WTC11 (cell line): ENCODE measurements around the gene BICDL2. TPM values are rescaled to one million over a fixed set of nuclear protein-coding genes. Genes with fewer than 3 reads are reported as not detected.

Experiments used
- ATAC-seq: fragments of 200-7000 bp; cut with Tn5 transposase; 2 replicates; pipeline ENCODE4 v1.10.0; 2021; ENCODE audit warnings: mild to moderate bottlenecking, moderate library complexity
- CTCF ChIA-PET: fragments of 300-600 bp; sonication (Branson Sonifier 250); formaldehyde crosslinking; loops from one replicate; lab custom pipeline; 2021; ENCODE audit warnings: antibody characterized with exemption; lab: Charles Lee
- POLR2A ChIA-PET: fragments of 350-600 bp; sonication (Branson Sonifier 250); formaldehyde crosslinking; loops from one replicate; lab custom pipeline; 2021; ENCODE audit warnings: antibody characterized with exemption; lab: Charles Lee
- DNase-seq: peaks from one replicate; pipeline ENCODE4 v3.0.0; 2021; ENCODE audit warnings: low spot score
- H3K27ac Mint-ChIP-seq: 2 replicates; pipeline ENCODE4 v1.8.0; 2021; ENCODE audit warnings: mixed read lengths
- H3K27me3 Mint-ChIP-seq: 2 replicates; pipeline ENCODE4 v1.8.0; 2021; ENCODE audit warnings: low read depth, mild to moderate bottlenecking, moderate library complexity, mixed read lengths
- H3K36me3 Mint-ChIP-seq: 2 replicates; pipeline ENCODE4 v1.8.0; 2021; ENCODE audit warnings: mixed read lengths
- H3K4me1 Mint-ChIP-seq: 2 replicates; pipeline ENCODE4 v1.8.0; 2022; ENCODE audit warnings: mixed read lengths
- H3K4me3 Mint-ChIP-seq: 2 replicates; pipeline ENCODE4 v1.8.0; 2021; ENCODE audit warnings: mild to moderate bottlenecking, moderate library complexity, mixed read lengths
- H3K9me3 Mint-ChIP-seq: 2 replicates; pipeline ENCODE4 v1.8.0; 2021; ENCODE audit warnings: mixed read lengths
- CBFB ChIP-seq: sonication (generic); formaldehyde crosslinking; IDR thresholded peaks from 2 replicates; pipeline ENCODE4 v1.8.1; 2022; ENCODE audit warnings: mild to moderate bottlenecking, low read depth, missing genetic modification reagents
- ELF4 ChIP-seq: sonication (generic); formaldehyde crosslinking; IDR thresholded peaks from 2 replicates; pipeline ENCODE4 v1.8.1; 2022; ENCODE audit warnings: low read depth, mild to moderate bottlenecking, moderate library complexity, missing genetic modification reagents
- EMX1 ChIP-seq: fragments of 250-450 bp; sonication (Bioruptor Pico); IDR thresholded peaks from 2 replicates; pipeline ENCODE4 v1.8.0; 2021; ENCODE audit warnings: mild to moderate bottlenecking
- GABPB1 ChIP-seq: sonication (generic); formaldehyde crosslinking; IDR thresholded peaks from 2 replicates; pipeline ENCODE4 v1.8.1; 2023; ENCODE audit warnings: mild to moderate bottlenecking, missing genetic modification reagents
- HMGA2 ChIP-seq: fragments of 250-450 bp; sonication (Bioruptor Pico); IDR thresholded peaks from 2 replicates; pipeline ENCODE4 v1.4.0; 2021; ENCODE audit warnings: mild to moderate bottlenecking, moderate library complexity
- JUN ChIP-seq: sonication (generic); formaldehyde crosslinking; IDR thresholded peaks from 2 replicates; pipeline ENCODE4 v1.8.0; 2023; ENCODE audit warnings: mild to moderate bottlenecking, missing genetic modification reagents
- MYBL2 ChIP-seq: sonication (generic); formaldehyde crosslinking; IDR thresholded peaks from 2 replicates; pipeline ENCODE4 v1.8.1; 2023; ENCODE audit warnings: mild to moderate bottlenecking, moderate library complexity, missing genetic modification reagents
- NFATC4 ChIP-seq: fragments of 250-450 bp; sonication (Bioruptor Pico); IDR thresholded peaks from 2 replicates; pipeline ENCODE4 v1.9.0; 2021; ENCODE audit warnings: mild to moderate bottlenecking
- NFYB ChIP-seq: sonication (generic); formaldehyde crosslinking; conservative IDR thresholded peaks from 2 replicates; pipeline ENCODE4 v1.8.0; 2022; ENCODE audit warnings: low read depth, missing genetic modification reagents
- ZNF219 ChIP-seq: sonication (generic); formaldehyde crosslinking; IDR thresholded peaks from 2 replicates; pipeline ENCODE4 v1.8.0; 2023; ENCODE audit warnings: missing genetic modification reagents, mild to moderate bottlenecking, borderline replicate concordance
- ZNF232 ChIP-seq: sonication (generic); formaldehyde crosslinking; IDR thresholded peaks from 2 replicates; pipeline ENCODE4 v1.8.0; 2022; ENCODE audit warnings: mild to moderate bottlenecking, missing genetic modification reagents
- ZNF671 ChIP-seq: fragments of 250-450 bp; sonication (Bioruptor Pico); IDR thresholded peaks from 2 replicates; pipeline ENCODE4 v1.8.0; 2021; ENCODE audit warnings: mild to moderate bottlenecking
- total RNA-seq: library from RNA; stranded (reverse); gene quantifications from 3 replicates; pipeline ENCODE4 v1.2.3, GENCODE V29; 2021
- TF ChIP-seq, protein P1 (sequence below): sonication (generic); formaldehyde crosslinking; IDR thresholded peaks from 2 replicates; pipeline ENCODE4 v1.8.0; 2023; ENCODE audit warnings: mild to moderate bottlenecking, missing genetic modification reagents
- TF ChIP-seq, protein P2 (sequence below): sonication (generic); formaldehyde crosslinking; IDR thresholded peaks from 2 replicates; pipeline ENCODE4 v1.8.0; 2022; ENCODE audit warnings: mild to moderate bottlenecking, missing genetic modification reagents
- TF ChIP-seq, protein P3 (sequence below): sonication (generic); formaldehyde crosslinking; IDR thresholded peaks from 2 replicates; pipeline ENCODE4 v1.8.0; 2022; ENCODE audit warnings: mild to moderate bottlenecking, missing genetic modification reagents
- TF ChIP-seq, protein P4 (sequence below): sonication (generic); formaldehyde crosslinking; IDR thresholded peaks from 2 replicates; pipeline ENCODE4 v1.8.0; 2023; ENCODE audit warnings: missing genetic modification reagents
- TF ChIP-seq, protein P5 (sequence below): sonication (generic); formaldehyde crosslinking; IDR thresholded peaks from 2 replicates; pipeline ENCODE4 v1.8.0; 2023; ENCODE audit warnings: missing genetic modification reagents, mild to moderate bottlenecking, borderline replicate concordance
- TF ChIP-seq, protein P6 (sequence below): sonication (generic); formaldehyde crosslinking; IDR thresholded peaks from 2 replicates; pipeline ENCODE4 v1.8.1; 2023; ENCODE audit warnings: mild to moderate bottlenecking, missing genetic modification reagents, moderate library complexity

BICDL2 gene
- total RNA-seq, 1 experiment from 2014 or later: 28.2 TPM

DNA sequence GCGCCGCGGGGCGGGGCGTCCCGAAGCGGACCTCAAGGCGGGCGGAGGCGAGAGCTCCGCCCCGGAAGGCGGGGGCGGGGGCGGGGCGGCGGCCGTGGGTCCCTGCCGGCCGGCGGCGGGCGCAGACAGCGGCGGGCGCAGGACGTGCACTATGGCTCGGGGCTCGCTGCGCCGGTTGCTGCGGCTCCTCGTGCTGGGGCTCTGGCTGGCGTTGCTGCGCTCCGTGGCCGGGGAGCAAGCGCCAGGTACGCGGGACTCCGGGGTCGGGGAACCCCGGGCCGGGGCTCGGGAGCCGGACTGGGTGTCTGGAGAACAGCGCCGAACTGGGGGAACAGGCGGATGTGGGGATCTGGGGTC lies 16.5 kb downstream of the BICDL2 start, which contains the start of gene TNFRSF12A (continued):
- TF ChIP-seq, protein P1, sequence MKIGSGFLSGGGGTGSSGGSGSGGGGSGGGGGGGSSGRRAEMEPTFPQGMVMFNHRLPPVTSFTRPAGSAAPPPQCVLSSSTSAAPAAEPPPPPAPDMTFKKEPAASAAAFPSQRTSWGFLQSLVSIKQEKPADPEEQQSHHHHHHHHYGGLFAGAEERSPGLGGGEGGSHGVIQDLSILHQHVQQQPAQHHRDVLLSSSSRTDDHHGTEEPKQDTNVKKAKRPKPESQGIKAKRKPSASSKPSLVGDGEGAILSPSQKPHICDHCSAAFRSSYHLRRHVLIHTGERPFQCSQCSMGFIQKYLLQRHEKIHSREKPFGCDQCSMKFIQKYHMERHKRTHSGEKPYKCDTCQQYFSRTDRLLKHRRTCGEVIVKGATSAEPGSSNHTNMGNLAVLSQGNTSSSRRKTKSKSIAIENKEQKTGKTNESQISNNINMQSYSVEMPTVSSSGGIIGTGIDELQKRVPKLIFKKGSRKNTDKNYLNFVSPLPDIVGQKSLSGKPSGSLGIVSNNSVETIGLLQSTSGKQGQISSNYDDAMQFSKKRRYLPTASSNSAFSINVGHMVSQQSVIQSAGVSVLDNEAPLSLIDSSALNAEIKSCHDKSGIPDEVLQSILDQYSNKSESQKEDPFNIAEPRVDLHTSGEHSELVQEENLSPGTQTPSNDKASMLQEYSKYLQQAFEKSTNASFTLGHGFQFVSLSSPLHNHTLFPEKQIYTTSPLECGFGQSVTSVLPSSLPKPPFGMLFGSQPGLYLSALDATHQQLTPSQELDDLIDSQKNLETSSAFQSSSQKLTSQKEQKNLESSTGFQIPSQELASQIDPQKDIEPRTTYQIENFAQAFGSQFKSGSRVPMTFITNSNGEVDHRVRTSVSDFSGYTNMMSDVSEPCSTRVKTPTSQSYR (CRISPR knock-in tag): 0 out of 2 replicates have a peak, but pooled peaks have one; percentile 34
- TF ChIP-seq MYBL2 (CRISPR knock-in tag) (peak; percentile 40; the same call in 1 of the 2 replicates), JUN (CRISPR knock-in tag) (0 out of 2 replicates have a peak, but pooled peaks have one; percentile 28), ZNF671 (CRISPR knock-in tag) (no peak), ZNF219 (CRISPR knock-in tag) (0 out of 2 replicates have a peak, but pooled peaks have one; percentile 73)
- TF ChIP-seq, protein P2, sequence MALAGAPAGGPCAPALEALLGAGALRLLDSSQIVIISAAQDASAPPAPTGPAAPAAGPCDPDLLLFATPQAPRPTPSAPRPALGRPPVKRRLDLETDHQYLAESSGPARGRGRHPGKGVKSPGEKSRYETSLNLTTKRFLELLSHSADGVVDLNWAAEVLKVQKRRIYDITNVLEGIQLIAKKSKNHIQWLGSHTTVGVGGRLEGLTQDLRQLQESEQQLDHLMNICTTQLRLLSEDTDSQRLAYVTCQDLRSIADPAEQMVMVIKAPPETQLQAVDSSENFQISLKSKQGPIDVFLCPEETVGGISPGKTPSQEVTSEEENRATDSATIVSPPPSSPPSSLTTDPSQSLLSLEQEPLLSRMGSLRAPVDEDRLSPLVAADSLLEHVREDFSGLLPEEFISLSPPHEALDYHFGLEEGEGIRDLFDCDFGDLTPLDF (CRISPR knock-in tag): no peak
- TF ChIP-seq, protein P3, sequence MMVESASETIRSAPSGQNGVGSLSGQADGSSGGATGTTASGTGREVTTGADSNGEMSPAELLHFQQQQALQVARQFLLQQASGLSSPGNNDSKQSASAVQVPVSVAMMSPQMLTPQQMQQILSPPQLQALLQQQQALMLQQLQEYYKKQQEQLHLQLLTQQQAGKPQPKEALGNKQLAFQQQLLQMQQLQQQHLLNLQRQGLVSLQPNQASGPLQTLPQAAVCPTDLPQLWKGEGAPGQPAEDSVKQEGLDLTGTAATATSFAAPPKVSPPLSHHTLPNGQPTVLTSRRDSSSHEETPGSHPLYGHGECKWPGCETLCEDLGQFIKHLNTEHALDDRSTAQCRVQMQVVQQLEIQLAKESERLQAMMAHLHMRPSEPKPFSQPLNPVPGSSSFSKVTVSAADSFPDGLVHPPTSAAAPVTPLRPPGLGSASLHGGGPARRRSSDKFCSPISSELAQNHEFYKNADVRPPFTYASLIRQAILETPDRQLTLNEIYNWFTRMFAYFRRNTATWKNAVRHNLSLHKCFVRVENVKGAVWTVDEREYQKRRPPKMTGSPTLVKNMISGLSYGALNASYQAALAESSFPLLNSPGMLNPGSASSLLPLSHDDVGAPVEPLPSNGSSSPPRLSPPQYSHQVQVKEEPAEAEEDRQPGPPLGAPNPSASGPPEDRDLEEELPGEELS: peak; percentile 18; the same call in 1 of the 2 replicates
- TF ChIP-seq, all 79 proteins: peak for 8

DNA sequence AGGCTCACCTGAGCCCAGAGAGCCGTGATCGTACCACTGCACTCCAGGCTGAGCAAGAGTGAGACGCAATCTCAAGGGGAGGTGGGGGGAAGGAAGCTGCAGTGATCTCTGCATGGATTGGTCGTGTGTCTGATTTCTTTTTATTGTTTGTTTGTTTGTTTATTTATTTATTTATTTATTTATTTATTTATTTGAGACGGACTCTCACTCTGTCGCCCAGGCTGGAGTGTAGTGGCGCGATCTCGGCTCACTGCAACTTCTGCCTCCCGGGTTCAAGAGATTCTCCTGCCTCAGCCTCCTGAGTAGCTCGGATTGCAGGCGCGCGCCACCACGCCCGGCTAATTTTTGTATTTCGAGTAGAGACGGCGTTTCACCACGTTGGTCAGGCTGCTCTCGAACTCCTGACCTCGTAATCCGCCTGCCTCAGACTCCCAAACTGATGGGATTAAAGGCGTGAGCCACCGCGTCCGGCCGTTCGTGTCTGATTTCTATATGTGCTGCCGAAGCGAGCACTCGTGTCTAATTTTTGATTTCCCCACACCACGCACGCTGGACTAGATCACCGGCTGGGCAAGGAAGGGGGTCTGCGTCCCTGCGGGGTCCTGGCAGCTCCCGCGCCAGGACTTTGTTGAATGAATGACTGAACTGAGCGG lies 17.0 kb downstream of the BICDL2 start:
- TF ChIP-seq, protein P4, sequence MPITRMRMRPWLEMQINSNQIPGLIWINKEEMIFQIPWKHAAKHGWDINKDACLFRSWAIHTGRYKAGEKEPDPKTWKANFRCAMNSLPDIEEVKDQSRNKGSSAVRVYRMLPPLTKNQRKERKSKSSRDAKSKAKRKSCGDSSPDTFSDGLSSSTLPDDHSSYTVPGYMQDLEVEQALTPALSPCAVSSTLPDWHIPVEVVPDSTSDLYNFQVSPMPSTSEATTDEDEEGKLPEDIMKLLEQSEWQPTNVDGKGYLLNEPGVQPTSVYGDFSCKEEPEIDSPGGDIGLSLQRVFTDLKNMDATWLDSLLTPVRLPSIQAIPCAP (CRISPR knock-in tag): no peak
- TF ChIP-seq HMGA2 (CRISPR knock-in tag): peak; percentile 5; the same call in 1 of the 2 replicates
- TF ChIP-seq, all 79 proteins: peak for 1
- peaks cover 23% of the 10 kb centered on the region for H3K36me3 Mint-ChIP-seq
- H3K27ac Mint-ChIP-seq: peak overlapping the region; percentile 98
- peak overlapping the region; percentile 86 for H3K4me3 Mint-ChIP-seq
- H3K27me3 Mint-ChIP-seq: peaks cover 2% of the 10 kb centered on the region; the same call in 1 of the 2 replicates
- peaks cover 59% of the 10 kb centered on the region for H3K4me1 Mint-ChIP-seq
- H3K9me3 Mint-ChIP-seq: no peaks in the 10 kb centered on the region
- ATAC-seq: no peak
- DNase-seq: no peak
- POLR2A ChIA-PET: interaction anchor here (0.6 to 17.1 kb wide), 12 partner anchors 10 to 89 kb away, joined by 3 to 502 read pairs (median 6); partner anchors contain the start of genes CLDN9 and ZSCAN10
- CTCF ChIA-PET: interaction anchor here (0.7 to 8.6 kb wide), 16 partner anchors 12 to 146 kb away, joined by 3 to 360 read pairs (median 4); partner anchors contain the start of genes CLDN9, FLYWCH1, KREMEN2 and ZSCAN10

DNA sequence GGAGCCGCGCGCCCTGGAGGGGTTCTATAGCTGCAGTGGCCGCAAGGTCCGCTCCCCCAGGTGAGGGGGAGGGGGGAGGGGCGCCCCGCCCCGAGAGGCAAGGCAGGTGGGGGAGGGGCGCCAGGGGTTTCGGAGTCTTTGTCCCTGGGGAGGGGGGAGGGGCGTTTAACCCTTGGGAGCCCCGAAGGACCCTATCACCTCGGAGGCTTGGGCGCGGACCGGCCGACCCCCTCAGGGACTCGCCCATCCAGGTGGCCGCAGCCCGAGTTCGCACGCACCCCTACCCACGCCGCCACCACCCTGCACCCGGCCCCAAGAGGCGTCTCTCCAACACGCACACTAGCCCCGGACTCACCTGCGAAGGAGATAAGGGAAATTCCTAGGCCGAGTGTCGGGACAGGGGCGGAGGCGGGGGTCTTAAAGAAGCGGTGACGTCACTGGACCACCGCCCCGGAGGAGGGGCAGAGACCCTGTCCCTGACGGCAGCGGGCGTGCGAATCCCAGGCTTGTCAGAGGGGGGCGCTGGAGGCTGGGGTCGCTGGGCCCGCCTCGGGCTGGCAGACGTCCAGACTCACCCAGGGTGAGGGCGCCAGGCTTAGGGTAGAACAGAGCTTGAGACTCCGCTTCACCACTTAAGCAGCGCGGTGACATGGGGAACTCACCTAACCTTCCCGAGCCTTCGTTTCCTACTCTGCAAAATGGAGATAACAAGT lies 18.8 kb downstream of the BICDL2 start, which contains the start of gene CLDN6:
CLDN6 (minus strand) TSS at position 390 of the 713 bp plus-strand sequence. CDS start 2,162 bp downstream, outside the sequence.
- peak within 1 kb of the TSS; percentile 93 for H3K4me3 Mint-ChIP-seq
- ATAC-seq (peak; percentile 49), DNase-seq (peak; percentile 99)
- H3K27me3 Mint-ChIP-seq: peaks cover 5% of the 10 kb centered on the region; the same call in 1 of the 2 replicates
- H3K36me3 Mint-ChIP-seq: peaks cover 21% of the 10 kb centered on the region
- H3K4me1 Mint-ChIP-seq: peaks cover 69% of the 10 kb centered on the region
- POLR2A ChIA-PET: interaction anchor here (0.8 to 17.1 kb wide), 5 partner anchors 12 to 40 kb away, joined by 3 to 502 read pairs (median 8); partner anchors contain the start of gene CLDN9
- peak within 1 kb of the TSS; percentile 96 for H3K27ac Mint-ChIP-seq
- CTCF ChIA-PET: interaction anchor here (0.5 to 8.6 kb wide), 18 partner anchors 11 to 180 kb away, joined by 3 to 360 read pairs (median 4); partner anchors contain the start of genes CLDN9, KREMEN2 and ZSCAN10
- no peaks in the 10 kb centered on the region for H3K9me3 Mint-ChIP-seq
- TF ChIP-seq, protein P5, sequence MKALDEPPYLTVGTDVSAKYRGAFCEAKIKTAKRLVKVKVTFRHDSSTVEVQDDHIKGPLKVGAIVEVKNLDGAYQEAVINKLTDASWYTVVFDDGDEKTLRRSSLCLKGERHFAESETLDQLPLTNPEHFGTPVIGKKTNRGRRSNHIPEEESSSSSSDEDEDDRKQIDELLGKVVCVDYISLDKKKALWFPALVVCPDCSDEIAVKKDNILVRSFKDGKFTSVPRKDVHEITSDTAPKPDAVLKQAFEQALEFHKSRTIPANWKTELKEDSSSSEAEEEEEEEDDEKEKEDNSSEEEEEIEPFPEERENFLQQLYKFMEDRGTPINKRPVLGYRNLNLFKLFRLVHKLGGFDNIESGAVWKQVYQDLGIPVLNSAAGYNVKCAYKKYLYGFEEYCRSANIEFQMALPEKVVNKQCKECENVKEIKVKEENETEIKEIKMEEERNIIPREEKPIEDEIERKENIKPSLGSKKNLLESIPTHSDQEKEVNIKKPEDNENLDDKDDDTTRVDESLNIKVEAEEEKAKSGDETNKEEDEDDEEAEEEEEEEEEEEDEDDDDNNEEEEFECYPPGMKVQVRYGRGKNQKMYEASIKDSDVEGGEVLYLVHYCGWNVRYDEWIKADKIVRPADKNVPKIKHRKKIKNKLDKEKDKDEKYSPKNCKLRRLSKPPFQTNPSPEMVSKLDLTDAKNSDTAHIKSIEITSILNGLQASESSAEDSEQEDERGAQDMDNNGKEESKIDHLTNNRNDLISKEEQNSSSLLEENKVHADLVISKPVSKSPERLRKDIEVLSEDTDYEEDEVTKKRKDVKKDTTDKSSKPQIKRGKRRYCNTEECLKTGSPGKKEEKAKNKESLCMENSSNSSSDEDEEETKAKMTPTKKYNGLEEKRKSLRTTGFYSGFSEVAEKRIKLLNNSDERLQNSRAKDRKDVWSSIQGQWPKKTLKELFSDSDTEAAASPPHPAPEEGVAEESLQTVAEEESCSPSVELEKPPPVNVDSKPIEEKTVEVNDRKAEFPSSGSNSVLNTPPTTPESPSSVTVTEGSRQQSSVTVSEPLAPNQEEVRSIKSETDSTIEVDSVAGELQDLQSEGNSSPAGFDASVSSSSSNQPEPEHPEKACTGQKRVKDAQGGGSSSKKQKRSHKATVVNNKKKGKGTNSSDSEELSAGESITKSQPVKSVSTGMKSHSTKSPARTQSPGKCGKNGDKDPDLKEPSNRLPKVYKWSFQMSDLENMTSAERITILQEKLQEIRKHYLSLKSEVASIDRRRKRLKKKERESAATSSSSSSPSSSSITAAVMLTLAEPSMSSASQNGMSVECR (CRISPR knock-in tag): no peak; the same call in 1 of the 2 replicates
- TF ChIP-seq EMX1 (CRISPR knock-in tag) (no peak), GABPB1 (CRISPR knock-in tag) (no peak), NFATC4 (CRISPR knock-in tag) (no peak), ELF4 (CRISPR knock-in tag) (no peak), NFYB (CRISPR knock-in tag) (0 out of 2 replicates have a peak, but pooled peaks have one; percentile 28), ZNF232 (peak; percentile 78; the same call in 1 of the 2 replicates), CBFB (CRISPR knock-in tag) (peak; percentile 92)
- TF ChIP-seq, protein P6, sequence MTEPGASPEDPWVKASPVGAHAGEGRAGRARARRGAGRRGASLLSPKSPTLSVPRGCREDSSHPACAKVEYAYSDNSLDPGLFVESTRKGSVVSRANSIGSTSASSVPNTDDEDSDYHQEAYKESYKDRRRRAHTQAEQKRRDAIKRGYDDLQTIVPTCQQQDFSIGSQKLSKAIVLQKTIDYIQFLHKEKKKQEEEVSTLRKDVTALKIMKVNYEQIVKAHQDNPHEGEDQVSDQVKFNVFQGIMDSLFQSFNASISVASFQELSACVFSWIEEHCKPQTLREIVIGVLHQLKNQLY (CRISPR knock-in tag): peak; percentile 86; the same call in 1 of the 2 replicates
